Fibroblast of mammary gland (primary cell): ENCODE data around the gene SPATA6L.

Experiments
- DNase-seq: peaks from one replicate; pipeline ENCODE4 v3.0.0-alpha.2; 2010; ENCODE audit warnings: low read depth
- H3K4me3 ChIP-seq: 2 replicates; pipeline ENCODE4 v1.5.1; 2011; ENCODE audit warnings: low read depth, mild to moderate bottlenecking, low read length, moderate library complexity; ENCODE audit not compliant: control insufficient read depth
- TF ChIP-seq, protein P1 (sequence below): conservative IDR thresholded peaks from 2 replicates; pipeline ENCODE4 v1.5.1; 2011; ENCODE audit warnings: low read depth, low read length, inconsistent platforms; ENCODE audit not compliant: control insufficient read depth, insufficient read depth

Gene SPATA6L

DNA sequence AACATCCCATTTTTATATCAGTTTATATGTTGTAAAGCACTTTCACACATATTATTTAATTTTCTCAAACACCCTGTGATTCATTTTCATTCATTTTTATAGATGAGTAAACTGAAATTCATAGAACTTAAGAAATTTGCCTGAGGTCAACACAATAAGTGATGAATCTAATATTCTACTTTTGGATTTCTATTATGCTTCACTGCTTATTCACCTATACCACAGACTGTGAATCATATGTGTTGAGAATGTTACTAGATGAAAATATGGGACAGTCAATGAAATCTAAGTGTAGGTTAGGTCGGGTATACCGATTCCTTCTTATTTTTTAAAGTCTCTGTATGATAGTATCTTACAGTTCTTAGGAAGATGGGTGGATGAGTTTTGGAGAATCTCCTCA, 37.8 kb upstream of the SPATA6L start:
- H3K4me3 ChIP-seq: no peak overlapping the region
- TF ChIP-seq, protein P1, sequence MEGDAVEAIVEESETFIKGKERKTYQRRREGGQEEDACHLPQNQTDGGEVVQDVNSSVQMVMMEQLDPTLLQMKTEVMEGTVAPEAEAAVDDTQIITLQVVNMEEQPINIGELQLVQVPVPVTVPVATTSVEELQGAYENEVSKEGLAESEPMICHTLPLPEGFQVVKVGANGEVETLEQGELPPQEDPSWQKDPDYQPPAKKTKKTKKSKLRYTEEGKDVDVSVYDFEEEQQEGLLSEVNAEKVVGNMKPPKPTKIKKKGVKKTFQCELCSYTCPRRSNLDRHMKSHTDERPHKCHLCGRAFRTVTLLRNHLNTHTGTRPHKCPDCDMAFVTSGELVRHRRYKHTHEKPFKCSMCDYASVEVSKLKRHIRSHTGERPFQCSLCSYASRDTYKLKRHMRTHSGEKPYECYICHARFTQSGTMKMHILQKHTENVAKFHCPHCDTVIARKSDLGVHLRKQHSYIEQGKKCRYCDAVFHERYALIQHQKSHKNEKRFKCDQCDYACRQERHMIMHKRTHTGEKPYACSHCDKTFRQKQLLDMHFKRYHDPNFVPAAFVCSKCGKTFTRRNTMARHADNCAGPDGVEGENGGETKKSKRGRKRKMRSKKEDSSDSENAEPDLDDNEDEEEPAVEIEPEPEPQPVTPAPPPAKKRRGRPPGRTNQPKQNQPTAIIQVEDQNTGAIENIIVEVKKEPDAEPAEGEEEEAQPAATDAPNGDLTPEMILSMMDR: no peak
- DNase-seq: no peak

DNA sequence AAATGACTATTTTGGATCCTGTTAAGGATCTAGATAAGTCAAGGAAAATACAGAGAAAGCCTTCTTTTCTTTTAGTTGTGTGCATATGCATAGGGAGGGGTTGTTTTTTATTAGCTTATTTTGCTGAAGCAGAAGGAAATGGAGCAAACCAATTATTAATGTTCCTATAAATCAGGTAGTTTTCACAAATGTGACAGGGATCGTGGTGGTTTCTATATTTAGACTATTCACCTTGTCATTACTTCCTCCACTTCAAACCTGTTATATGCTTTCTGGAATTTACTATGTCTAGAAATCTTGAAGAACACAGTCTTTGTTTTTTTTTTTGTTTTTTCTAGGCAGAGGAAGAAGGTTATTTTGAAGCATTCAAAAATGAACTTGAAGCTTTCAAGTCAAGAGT, 35.2 kb upstream of the SPATA6L start:
- TF ChIP-seq, protein P1: no peak
- no peak for DNase-seq
- no peak overlapping the region for H3K4me3 ChIP-seq

DNA sequence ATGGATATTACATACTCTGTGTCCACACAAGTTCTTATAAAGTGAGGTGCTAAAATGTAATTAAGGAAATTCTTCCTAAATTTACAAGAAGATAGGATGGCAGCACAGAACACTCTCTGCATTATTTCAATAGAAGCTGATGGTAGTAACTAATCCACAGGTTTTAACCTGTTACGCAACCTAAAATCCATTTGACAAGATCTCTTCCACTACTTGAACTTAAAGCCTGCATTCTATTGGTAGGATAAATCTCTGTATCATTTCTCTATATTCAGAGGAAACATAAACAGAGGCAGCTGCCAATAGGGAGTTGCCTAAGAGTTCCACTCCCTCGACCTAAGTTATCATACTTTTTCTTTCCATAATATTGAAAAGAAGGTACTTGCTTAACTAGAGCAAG, 34.7 kb upstream of the SPATA6L start:
- H3K4me3 ChIP-seq: no peak overlapping the region
- no peak for DNase-seq
- TF ChIP-seq, protein P1: no peak

DNA sequence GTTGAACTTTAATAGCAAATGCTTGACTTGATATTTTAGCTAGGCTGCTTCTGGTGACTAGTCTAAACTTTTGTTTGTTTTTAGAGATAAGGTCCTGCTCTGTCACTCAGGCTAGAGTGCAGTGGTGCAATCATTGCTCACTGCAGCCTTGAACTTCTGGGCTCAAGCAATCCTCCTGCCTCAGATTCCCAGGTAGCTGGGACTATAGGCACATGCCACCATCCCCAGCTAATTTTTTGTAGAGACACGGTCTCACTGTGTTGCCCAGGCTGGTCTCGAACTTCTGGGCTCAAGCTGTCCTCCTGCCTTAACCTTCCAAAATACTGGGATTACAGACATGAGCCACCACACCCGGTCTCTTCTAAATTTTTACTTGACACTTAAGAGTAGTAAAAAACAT, 33.8 kb upstream of the SPATA6L start:
- H3K4me3 ChIP-seq: no peak overlapping the region
- no peak for DNase-seq
- TF ChIP-seq, protein P1: no peak

DNA sequence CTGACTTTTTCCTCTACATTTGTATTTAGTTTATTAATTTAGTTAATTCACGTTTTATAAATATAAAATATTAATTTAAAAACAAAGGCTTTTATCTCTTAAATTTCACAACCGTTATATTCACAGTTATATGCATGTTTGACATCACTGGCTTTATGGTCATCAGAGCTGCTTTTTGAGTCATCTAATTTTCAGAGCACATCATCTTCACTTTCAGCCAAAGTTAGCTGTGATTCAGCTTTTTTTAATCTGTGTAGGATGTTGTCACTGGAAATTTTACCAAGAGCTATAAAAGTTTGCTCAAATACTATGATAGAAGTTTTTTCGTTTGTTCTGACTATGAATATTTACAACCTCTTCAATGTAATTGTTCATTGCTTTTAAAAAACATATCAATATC, 25.5 kb upstream of the SPATA6L start:
- TF ChIP-seq, protein P1: no peak
- peak; percentile 90 for DNase-seq
- no peak overlapping the region for H3K4me3 ChIP-seq

DNA sequence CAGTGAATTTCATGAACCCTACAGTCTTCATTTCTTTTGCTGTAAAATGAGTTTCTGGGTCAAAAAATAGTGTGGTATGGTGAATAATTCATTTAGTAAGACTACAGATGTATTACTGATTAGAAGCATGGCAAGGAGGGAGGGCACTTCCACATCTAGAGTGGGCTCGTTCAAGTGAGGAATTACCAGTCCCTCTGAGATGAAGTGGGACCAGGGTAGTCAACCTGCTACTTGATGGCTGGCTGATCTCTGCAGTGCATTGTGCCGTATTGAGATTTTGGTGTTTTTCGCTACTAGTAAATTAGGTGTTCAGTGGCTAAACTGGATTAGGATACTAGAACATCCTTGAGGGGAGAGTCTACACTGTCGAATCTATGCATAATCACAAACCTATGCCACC, 23.9 kb upstream of the SPATA6L start:
- H3K4me3 ChIP-seq: no peak overlapping the region
- TF ChIP-seq, protein P1: no peak
- no peak for DNase-seq

DNA sequence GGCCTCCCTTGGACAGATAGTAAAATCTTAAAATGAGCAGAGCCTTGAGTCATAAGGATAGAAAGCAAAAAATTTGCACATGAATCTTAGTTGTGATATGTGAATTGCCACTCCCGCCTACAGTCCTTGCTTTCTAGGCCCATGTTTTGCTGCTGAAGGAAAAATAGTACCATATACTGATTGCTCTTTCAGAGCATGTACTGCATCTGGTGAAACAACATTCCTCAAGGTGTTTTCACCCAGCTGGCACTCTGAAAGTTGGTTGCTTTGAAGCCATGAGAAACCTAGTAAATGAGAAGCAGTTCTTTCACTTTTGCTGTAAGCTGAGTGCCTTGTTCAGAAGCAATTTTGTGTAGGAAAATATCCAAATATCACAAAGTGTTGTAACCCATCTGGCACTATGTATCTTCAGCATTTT, 23.4 kb upstream of the SPATA6L start:
- H3K4me3 ChIP-seq: no peak overlapping the region
- TF ChIP-seq, protein P1: no peak
- peak; percentile 27 for DNase-seq
